Caki2 (cell line): ENCODE results near the gene MTCH2. TPM values are rescaled to one million over a fixed set of nuclear protein-coding genes. Genes with fewer than 3 reads are reported as not detected.

Experiments used
- DNase-seq: peaks from one replicate; pipeline ENCODE4 v3.0.0-alpha.2; 2015; ENCODE audit warnings: low read depth
- in situ Hi-C: cut with HindIII; loops from 2 replicates; pipeline ENCODE4 v1.10.0; 2016; ENCODE audit warnings: low sequenced_read_pairs, low pct_unique_long_range_greater_than_20kb, mixed read lengths
- total RNA-seq: library from RNA; depleted of rRNA; stranded (reverse); fragments of >200 nt; shearing (Covaris generic); gene quantifications from 2 replicates; pipeline ENCODE4 v1.2.3, GENCODE V29; 2014; ENCODE audit warnings: low replicate concordance; rRNA removed

Gene MTCH2
- total RNA-seq, 1 experiment from 2014 or later = 17.6 TPM

DNA sequence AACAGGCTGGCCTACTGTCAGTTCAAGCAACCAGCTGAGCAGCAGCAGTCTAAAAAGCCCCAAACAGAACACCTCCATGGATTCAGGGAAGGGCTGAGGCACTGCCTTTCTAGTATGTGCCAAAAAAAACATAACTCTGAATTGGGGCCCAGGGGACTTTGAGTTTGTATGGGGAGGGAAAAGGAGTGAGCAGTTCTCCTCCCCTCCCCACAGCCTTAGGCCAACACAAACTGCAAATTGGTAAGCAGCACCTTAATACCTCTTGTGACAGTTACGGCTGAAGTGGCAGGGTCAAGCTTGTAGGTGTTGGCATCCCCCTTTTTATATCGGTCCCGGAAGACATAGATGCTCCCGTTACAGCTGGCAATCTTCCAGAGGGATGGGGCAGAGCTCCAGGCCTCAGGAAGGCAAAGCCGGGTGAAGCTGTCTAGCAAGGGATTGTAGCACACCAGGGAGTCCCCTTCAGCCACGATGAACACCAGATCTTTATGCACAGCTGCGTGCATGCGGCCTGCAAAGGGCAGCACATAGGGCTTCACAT, 69.6 kb downstream of the MTCH2 start:
- in situ Hi-C loops = no loop called here
- no peak for DNase-seq

DNA sequence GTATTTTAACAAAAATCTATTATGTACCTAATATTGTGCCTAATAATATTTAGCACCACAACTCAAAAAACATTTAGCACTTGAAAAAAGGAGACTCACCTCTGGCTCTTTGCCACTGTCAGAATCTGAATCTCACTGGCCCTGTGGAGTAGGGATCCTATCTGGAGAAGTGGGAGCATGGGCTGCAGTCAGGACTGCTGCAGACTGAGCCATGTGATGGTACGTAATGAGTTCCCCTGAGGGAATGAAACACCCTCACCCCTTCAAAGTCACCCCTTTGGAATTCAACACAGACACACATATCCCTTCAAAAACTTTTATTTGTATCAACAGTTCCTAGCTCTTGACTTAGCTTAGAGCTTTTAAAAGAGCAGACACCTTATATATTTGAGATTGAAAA, 70.5 kb downstream of the MTCH2 start:
- in situ Hi-C loops = no loop called here
- no peak for DNase-seq

DNA sequence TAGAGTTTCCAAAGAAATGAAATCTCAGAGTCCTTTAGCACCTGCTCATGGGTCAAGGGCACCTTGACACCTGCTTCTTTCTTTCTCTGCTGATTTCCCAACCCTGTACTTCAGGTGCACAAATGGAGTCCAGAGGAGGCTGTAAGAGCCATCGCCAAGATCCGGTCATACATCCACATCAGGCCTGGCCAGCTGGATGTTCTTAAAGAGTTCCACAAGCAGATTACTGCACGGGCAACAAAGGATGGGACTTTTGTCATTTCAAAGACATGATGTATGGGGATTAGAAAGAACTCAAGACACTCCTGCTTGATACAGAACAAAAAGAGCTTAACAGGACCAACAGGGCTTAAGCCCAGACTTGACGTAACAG, 71.0 kb downstream of the MTCH2 start:
- DNase-seq = no peak
- in situ Hi-C loops = no loop called here

DNA sequence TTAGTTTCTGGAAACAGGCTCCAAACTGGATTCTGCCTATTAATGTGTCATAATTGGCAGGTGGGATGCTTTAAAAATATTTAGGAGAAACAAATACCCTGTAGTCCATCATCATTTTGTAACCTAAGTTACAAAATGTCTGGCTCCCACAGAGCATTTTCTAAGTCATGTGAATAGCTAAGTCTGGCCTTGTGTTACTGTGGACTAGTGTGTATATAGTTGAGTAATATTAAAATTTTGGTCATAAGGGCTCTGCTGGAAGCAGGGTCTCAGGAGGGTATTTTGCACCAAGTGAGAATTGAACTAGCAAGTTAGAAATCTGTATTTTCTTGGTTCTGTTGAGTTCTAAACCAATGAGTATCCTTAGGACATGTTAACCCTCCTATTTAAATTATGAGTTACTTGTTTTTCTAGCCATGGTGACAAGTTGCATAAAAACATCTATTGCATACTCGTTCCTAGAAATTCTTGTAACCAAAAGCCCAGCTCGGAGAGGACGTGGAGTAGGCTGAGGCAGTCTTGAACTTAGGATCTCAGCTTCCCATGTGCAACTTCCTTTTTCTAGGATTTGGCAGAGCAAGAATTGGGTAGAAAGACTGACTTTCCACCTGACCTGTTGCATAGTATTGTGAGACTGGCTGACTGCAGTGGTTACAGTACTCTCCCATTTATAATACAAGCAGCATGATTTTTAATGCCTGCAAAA, 71.6 kb downstream of the MTCH2 start:
- in situ Hi-C loops = no loop called here
- DNase-seq = no peak

DNA sequence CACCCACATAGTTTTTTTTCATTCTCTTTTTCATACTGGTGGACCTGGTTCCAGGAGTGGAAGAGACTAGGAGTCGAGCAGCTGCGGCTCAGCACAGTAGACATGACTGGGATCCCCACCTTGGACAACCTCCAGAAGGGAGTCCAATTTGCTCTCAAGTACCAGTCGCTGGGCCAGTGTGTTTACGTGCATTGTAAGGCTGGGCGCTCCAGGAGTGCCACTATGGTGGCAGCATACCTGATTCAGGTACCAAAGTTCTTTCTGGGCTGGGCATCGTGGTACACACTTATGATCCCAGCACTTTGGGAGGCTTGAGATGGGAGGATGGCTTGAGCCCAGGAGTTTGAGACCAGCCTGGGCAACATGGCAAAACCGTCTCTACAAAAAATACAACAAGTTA, 72.7 kb downstream of the MTCH2 start:
- DNase-seq = no peak
- in situ Hi-C loops = no loop called here

Other genes starting within 250 kb of the MTCH2 start
- 46.2 and 86.8 TPM in 2 replicates for gene SLC39A13, start 234.0 kb downstream of the MTCH2 start, total RNA-seq
- gene PSMC3, start 216.1 kb downstream of the MTCH2 start, total RNA-seq = 72.1 and 77.7 TPM in 2 replicates
- not detected in 2 replicates for gene RAPSN, start 193.4 kb downstream of the MTCH2 start, total RNA-seq
- 39.8 and 99.7 TPM in 2 replicates for gene CELF1, start 89.4 kb downstream of the MTCH2 start, total RNA-seq
- gene PTPMT1, start 77.0 kb downstream of the MTCH2 start, total RNA-seq = 100 and 109 TPM in 2 replicates
- 22.6 and 33.6 TPM in 2 replicates for gene KBTBD4, start 63.6 kb downstream of the MTCH2 start, total RNA-seq
- 96.4 and 117 TPM in 2 replicates for gene NDUFS3, start 63.5 kb downstream of the MTCH2 start, total RNA-seq
- gene FAM180B, start 55.9 kb downstream of the MTCH2 start, total RNA-seq = not detected in 2 replicates
- gene C1QTNF4, start 48.1 kb downstream of the MTCH2 start, total RNA-seq = not detected in 2 replicates
- 0.37 and 4.9 TPM in 2 replicates for gene AGBL2, start 72.8 kb upstream of the MTCH2 start, total RNA-seq
- 16.6 and 26.3 TPM in 2 replicates for gene FNBP4, start 124.8 kb upstream of the MTCH2 start, total RNA-seq
- 15.8 and 23.2 TPM in 2 replicates for gene NUP160, start 205.8 kb upstream of the MTCH2 start, total RNA-seq